Endothelial cell of umbilical vein (primary cell): ENCODE measurements around the gene RRAGD.

ENCODE experiments used
- CTCF ChIP-seq, 2 donors: IDR thresholded peaks; 1 replicate in 1 of 2; 2 replicates in 1 of 2; pipeline ENCODE4 v1.5.1; 2011; ENCODE audit warnings: low read length in 2 of 2, mild to moderate bottlenecking in 2 of 2, moderate library complexity in 2 of 2, control low read depth in 1 of 2, inconsistent platforms in 1 of 2, low read depth in 1 of 2; ENCODE audit not compliant: insufficient read depth in 1 of 2; ENCODE audit errors: extremely low read depth in 1 of 2
- EZH2 ChIP-seq: IDR thresholded peaks from 2 replicates; pipeline ENCODE4 v1.6.1; 2012; ENCODE audit warnings: borderline replicate concordance, low read depth, mild to moderate bottlenecking, moderate library complexity, low read length, inconsistent platforms; ENCODE audit not compliant: severe bottlenecking
- MYC ChIP-seq: IDR thresholded peaks from one replicate; pipeline ENCODE4 v1.6.1; 2011; ENCODE audit warnings: mild to moderate bottlenecking, low read depth, low read length
- POLR2A ChIP-seq: IDR thresholded peaks from 2 replicates; pipeline ENCODE4 v1.6.1; 2012; ENCODE audit warnings: low read depth, mild to moderate bottlenecking, control low read depth, low read length
- POLR2AphosphoS5 ChIP-seq: IDR thresholded peaks from 2 replicates; pipeline ENCODE4 v1.6.1; 2012; ENCODE audit warnings: low read depth, mild to moderate bottlenecking, control low read depth, low read length, moderate library complexity; ENCODE audit not compliant: insufficient read depth

- TF ChIP-seq CTCF (IDR thresholded peaks at IDR 0.05; ENCODE audit: extremely low read depth in 1 of 2, insufficient read depth in 1 of 2, low read depth in 1 of 2, low read length in 2 of 2) (no peak), MYC (no peak), EZH2 (no peak), POLR2AphosphoS5 (no peak), POLR2A (no peak)
Measured at GRCh38 chr6:89386917-89387491, 25.1 kb downstream of the RRAGD start.
